ENCODE results near the gene SPTLC3. TPM values are rescaled to one million over a fixed set of nuclear protein-coding genes. Genes with fewer than 3 reads are reported as not detected.
A peak's percentile ranks its signal among the peaks of the same experiment; 100 is the strongest.

Gene SPTLC3
- polyA plus RNA-seq, 1 donor, result 42.0 TPM

DNA sequence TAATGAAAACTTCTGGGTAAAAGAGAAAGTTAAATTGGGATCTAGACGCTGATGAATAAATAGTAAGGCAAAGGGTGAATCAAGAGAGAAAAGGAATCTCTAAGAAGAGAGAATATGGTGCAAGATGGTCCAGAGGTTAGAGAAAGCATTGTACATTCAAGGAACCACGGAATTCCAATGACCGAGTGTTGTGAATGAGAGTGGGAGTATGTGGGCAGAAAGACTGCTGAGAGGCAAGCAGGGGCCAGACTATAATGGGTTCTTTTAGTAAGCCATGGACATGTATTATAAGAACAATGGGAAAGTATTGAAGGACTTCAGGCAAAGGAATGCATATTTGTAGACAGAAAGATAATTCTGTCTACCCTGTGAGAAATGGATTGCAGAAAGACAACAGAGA, 45.2 kb downstream of the SPTLC3 start:
- 30% methylated on average over 2 of the region's 3 CpGs for WGBS (ENCODE audit: insufficient coverage, low lambda C conversion rate)
- H3K36me3 ChIP-seq (ENCODE audit: control insufficient read depth, insufficient read depth, low read length), result peaks cover 10% of the 10 kb centered on the region
- H3K27ac ChIP-seq (ENCODE audit: low read length), result no peak overlapping the region
- no peak for DNase-seq
- peaks cover 8% of the 10 kb centered on the region for H3K4me1 ChIP-seq (ENCODE audit: control insufficient read depth, insufficient read depth, low read length)
- no peak overlapping the region for H3K4me3 ChIP-seq (ENCODE audit: low read length)
- H3K27me3 ChIP-seq (ENCODE audit: control insufficient read depth, insufficient read depth, low read length), result no peaks in the 10 kb centered on the region
- no peaks in the 10 kb centered on the region for H3K9me3 ChIP-seq (ENCODE audit: control insufficient read depth, low read depth, low read length)

DNA sequence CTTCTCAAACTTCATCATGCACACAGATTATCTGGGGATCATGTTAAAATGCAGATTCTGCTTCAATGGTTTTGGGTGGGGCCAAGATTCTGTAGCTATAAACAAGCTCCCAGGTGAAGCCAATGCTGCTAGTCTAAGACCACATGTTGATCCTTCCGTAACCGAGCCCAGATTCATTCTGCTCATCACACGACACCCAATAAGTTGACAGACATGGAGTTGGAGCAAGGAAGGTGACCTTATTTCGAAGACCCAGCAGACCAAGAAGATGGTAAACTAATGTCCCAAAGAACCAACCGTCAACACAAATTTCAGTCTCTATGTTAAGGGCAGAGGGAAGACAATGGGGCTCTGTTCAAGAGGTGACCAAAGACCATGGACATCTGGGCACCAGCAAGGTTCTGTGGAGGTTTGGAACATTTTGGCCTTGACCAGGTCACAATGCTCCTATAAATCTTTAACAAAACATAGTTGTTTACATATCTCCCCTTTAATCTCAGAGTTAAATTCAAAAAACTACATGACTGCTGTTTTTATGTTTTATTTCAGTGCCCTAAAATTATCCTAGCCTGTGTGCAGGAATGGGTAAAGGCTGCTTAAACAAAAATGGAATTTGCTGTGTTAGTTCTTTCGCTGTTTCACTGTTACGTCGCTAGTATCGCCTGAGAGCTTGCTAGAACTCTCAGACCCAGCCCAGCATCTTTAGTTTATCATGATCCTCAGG, 50.1 kb downstream of the SPTLC3 start:
- Histone ChIP-seq H3K9me3 (ENCODE audit: control insufficient read depth, low read depth, low read length) (no peaks in the 10 kb centered on the region), H3K27me3 (ENCODE audit: control insufficient read depth, insufficient read depth, low read length) (no peaks in the 10 kb centered on the region), H3K27ac (ENCODE audit: low read length) (no peak overlapping the region), H3K4me1 (ENCODE audit: control insufficient read depth, insufficient read depth, low read length) (peaks cover 8% of the 10 kb centered on the region), H3K36me3 (ENCODE audit: control insufficient read depth, insufficient read depth, low read length) (peaks cover 7% of the 10 kb centered on the region), H3K4me3 (ENCODE audit: low read length) (no peak overlapping the region)
- no peak for DNase-seq
- no CpG with 5 or more reads among the region's 9 CpGs for WGBS (ENCODE audit: insufficient coverage, low lambda C conversion rate)

DNA sequence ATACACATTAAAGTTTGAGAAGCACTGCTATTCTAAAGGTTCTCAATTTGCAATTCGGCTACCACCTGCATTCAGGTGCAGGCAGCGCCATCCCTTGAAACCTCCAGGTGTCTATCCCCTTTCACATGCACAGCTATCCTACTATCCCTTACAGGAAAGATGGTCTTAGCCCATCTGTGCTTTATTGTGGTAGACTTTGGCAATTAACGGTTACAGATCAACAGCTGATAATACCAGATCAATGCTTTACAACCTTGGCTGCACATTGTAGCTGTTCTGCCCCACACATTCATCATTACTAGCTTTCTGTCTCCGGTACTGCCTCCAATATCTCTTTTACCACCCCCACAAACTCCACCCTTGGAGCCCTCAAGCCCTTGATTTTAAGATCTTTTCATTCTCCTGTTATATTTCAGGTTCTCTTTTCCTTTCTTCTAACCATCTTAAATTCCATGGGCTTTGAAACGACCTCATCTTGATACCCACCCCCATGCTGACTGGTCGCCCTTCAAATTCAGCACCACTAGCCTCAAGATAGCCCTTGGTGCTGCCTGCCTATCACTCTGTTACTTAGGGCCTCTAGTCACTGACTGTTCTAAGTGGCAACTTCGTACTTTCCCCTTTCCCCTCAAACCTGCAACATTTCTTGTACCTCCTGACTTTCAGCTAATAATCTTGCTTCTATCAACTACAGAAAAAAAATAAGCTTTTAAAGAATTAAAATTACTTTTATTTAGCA, 50.8 kb downstream of the SPTLC3 start:
- peaks cover 8% of the 10 kb centered on the region for H3K4me1 ChIP-seq (ENCODE audit: control insufficient read depth, insufficient read depth, low read length)
- H3K9me3 ChIP-seq (ENCODE audit: control insufficient read depth, low read depth, low read length), result no peaks in the 10 kb centered on the region
- WGBS (ENCODE audit: insufficient coverage, low lambda C conversion rate), result 64% methylated on average over 2 of the region's 7 CpGs
- peaks cover 7% of the 10 kb centered on the region for H3K36me3 ChIP-seq (ENCODE audit: control insufficient read depth, insufficient read depth, low read length)
- H3K27ac ChIP-seq (ENCODE audit: low read length), result no peak overlapping the region
- no peak for DNase-seq
- H3K4me3 ChIP-seq (ENCODE audit: low read length), result no peak overlapping the region
- no peaks in the 10 kb centered on the region for H3K27me3 ChIP-seq (ENCODE audit: control insufficient read depth, insufficient read depth, low read length)

DNA sequence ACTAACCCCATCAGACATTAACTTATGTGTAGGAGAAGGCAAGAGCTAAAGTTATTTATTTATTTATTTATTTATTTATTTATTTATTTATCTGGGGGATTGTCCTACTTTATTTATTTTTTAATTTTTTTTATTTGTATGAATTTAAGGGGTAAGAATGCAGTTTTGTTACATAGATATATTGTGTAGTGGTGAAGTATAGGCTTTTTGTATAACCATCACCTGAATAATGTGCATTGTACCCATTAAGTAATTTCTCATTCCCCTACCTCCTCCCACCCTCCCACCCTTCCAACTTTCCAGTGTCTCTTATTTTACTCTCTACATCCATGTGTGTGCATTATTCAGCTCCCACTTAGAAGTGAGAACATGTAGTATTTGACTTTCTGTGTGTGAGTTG, 51.6 kb downstream of the SPTLC3 start:
- no peak overlapping the region for H3K4me3 ChIP-seq (ENCODE audit: low read length)
- H3K27me3 ChIP-seq (ENCODE audit: control insufficient read depth, insufficient read depth, low read length), result no peaks in the 10 kb centered on the region
- H3K9me3 ChIP-seq (ENCODE audit: control insufficient read depth, low read depth, low read length), result no peaks in the 10 kb centered on the region
- no peak for DNase-seq
- peaks cover 7% of the 10 kb centered on the region for H3K36me3 ChIP-seq (ENCODE audit: control insufficient read depth, insufficient read depth, low read length)
- no peak overlapping the region for H3K27ac ChIP-seq (ENCODE audit: low read length)
- H3K4me1 ChIP-seq (ENCODE audit: control insufficient read depth, insufficient read depth, low read length), result peaks cover 5% of the 10 kb centered on the region

DNA sequence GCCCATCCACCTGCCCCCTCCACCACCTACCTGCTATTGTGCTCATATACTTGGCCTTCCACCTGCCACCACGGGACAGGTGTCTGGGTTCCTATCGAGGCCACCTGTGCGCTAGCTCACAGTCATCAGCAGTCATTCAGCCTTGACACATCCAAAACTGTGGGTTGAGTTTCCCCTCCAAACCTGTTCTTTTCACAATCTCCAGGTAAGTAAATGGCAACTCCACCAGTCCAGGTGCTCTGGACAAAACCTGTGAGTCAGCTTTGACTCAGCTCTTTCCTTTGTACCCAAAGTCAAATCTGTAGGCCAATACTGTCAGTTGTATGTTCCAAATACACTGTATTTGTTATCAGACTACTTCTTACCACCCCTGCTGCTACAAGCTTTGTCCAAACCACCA, 52.6 kb downstream of the SPTLC3 start:
- DNase-seq, result no peak
- no peak overlapping the region for H3K27ac ChIP-seq (ENCODE audit: low read length)
- H3K4me1 ChIP-seq (ENCODE audit: control insufficient read depth, insufficient read depth, low read length), result no peaks in the 10 kb centered on the region
- peaks cover 7% of the 10 kb centered on the region for H3K36me3 ChIP-seq (ENCODE audit: control insufficient read depth, insufficient read depth, low read length)
- H3K9me3 ChIP-seq (ENCODE audit: control insufficient read depth, low read depth, low read length), result peaks cover 5% of the 10 kb centered on the region
- H3K27me3 ChIP-seq (ENCODE audit: control insufficient read depth, insufficient read depth, low read length), result no peaks in the 10 kb centered on the region
- H3K4me3 ChIP-seq (ENCODE audit: low read length), result no peak overlapping the region
- no CpG with 5 or more reads among the region's 3 CpGs for WGBS (ENCODE audit: insufficient coverage, low lambda C conversion rate)

DNA sequence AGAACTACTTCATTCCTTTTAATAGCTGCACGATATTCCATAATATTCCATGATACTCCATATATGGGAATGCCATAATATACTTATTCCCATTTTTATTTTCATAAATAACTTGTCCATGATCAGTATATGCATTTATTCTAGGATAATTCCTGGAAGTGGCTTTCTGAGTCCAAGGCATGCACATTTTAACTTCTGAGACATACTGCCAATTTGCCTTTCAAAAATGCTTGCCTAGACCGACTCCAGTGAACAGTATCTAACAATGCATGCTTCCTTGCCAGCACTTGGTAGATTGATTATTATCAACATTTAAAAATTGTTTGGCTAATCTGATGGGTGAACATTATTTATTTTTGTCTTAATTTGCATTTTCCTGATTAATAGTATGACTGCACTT, 54.0 kb downstream of the SPTLC3 start:
- Histone ChIP-seq H3K4me3 (ENCODE audit: low read length) (no peak overlapping the region), H3K27ac (ENCODE audit: low read length) (no peak overlapping the region), H3K36me3 (ENCODE audit: control insufficient read depth, insufficient read depth, low read length) (peaks cover 7% of the 10 kb centered on the region), H3K27me3 (ENCODE audit: control insufficient read depth, insufficient read depth, low read length) (no peaks in the 10 kb centered on the region), H3K9me3 (ENCODE audit: control insufficient read depth, low read depth, low read length) (peaks cover 7% of the 10 kb centered on the region), H3K4me1 (ENCODE audit: control insufficient read depth, insufficient read depth, low read length) (peaks cover 2% of the 10 kb centered on the region)
- 100% methylated on average over 1 of the region's 2 CpGs for WGBS (ENCODE audit: insufficient coverage, low lambda C conversion rate)
- no peak for DNase-seq

DNA sequence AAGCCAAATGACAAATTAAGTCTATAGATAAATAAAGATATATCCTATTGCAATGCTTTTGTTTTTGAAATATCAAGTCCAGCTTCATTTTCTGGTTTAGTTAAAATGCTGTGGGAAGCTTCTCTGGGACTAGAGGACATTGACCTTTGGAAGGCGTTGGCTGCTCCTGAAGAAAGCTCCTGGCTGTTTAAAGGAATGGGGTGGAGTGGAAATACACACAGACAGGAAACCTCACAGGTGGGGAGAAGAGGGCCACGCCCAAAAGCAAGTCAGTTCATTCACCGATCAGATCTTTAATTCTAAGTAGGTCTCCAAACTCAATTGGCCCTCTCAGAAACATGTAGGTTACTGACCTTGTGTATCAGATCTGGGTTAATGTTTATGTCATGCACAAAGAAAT, 59.6 kb downstream of the SPTLC3 start:
- WGBS (ENCODE audit: insufficient coverage, low lambda C conversion rate), result 40% methylated on average over 1 of the region's 3 CpGs
- DNase-seq, result peak; percentile 84 to 91
- Histone ChIP-seq H3K27ac (ENCODE audit: low read length) (peak overlapping the region; percentile 67), H3K4me1 (ENCODE audit: control insufficient read depth, insufficient read depth, low read length) (peaks cover 4% of the 10 kb centered on the region), H3K36me3 (ENCODE audit: control insufficient read depth, insufficient read depth, low read length) (no peaks in the 10 kb centered on the region), H3K4me3 (ENCODE audit: low read length) (no peak overlapping the region), H3K27me3 (ENCODE audit: control insufficient read depth, insufficient read depth, low read length) (no peaks in the 10 kb centered on the region), H3K9me3 (ENCODE audit: control insufficient read depth, low read depth, low read length) (peaks cover 7% of the 10 kb centered on the region)

DNA sequence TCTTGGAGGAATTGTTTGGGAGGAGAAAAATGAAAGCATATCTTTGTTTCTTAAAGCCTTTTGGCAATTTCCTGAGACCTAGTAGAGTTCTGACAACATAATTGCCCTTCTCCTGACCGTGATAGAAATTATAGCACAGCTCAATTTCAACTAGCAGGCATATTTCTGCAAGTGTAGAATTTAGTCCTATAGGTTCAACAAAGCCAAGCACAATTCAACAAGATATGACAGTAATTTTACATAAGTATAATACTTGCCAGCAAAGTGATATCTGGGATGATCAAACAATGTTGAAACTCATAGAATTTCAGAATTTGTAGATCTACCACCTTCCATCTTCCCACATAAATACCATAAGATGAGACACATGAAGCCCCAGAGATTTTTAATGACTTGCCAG, 73.1 kb downstream of the SPTLC3 start:
- WGBS (ENCODE audit: insufficient coverage, low lambda C conversion rate), result no CpG with 5 or more reads among the region's 1 CpG
- Histone ChIP-seq H3K9me3 (ENCODE audit: control insufficient read depth, low read depth, low read length) (no peaks in the 10 kb centered on the region), H3K4me1 (ENCODE audit: control insufficient read depth, insufficient read depth, low read length) (peaks cover 5% of the 10 kb centered on the region), H3K36me3 (ENCODE audit: control insufficient read depth, insufficient read depth, low read length) (peaks cover 9% of the 10 kb centered on the region), H3K4me3 (ENCODE audit: low read length) (no peak overlapping the region), H3K27me3 (ENCODE audit: control insufficient read depth, insufficient read depth, low read length) (no peaks in the 10 kb centered on the region), H3K27ac (ENCODE audit: low read length) (no peak overlapping the region)
- no peak for DNase-seq

DNA sequence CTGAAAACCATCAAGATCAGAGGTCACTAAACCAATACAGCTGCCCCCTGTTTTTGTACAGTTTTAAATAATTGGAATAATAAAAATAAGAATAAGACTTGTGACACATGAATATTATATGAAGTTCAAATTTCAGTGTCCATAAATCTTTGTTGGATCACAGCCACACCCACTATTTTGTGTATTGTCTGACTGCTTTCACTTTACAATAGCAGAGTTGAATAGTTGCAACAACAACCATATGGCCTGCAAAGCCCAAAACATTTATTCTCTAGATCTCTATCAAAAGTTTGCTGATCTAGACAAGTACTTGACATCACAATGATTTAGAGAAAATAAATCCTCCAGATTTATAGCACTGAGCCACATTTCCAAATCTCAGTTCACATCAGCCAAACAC, 73.6 kb downstream of the SPTLC3 start:
- Histone ChIP-seq H3K27ac (ENCODE audit: low read length) (no peak overlapping the region), H3K36me3 (ENCODE audit: control insufficient read depth, insufficient read depth, low read length) (peaks cover 11% of the 10 kb centered on the region), H3K4me1 (ENCODE audit: control insufficient read depth, insufficient read depth, low read length) (peaks cover 5% of the 10 kb centered on the region), H3K27me3 (ENCODE audit: control insufficient read depth, insufficient read depth, low read length) (no peaks in the 10 kb centered on the region), H3K4me3 (ENCODE audit: low read length) (no peak overlapping the region), H3K9me3 (ENCODE audit: control insufficient read depth, low read depth, low read length) (no peaks in the 10 kb centered on the region)
- no peak for DNase-seq

DNA sequence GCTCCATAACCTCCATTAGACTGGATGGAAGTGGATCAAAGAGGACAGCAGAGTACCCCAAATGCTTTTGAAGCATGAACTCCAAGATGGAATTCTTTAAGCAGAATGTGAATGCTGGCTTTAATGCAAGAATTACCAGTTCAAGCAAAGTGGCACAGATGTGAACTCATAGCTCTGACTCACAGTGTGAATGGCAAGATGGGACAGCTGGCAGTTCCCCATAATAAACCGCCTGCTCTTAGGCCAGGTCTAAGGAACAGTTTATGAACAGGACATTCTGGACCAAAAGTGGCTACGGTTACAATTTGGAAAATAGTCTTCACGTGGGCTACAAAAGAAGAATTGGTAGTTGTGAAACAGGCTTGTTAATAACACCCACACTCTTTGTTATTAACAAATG, 76.5 kb downstream of the SPTLC3 start:
- DNase-seq, result no peak
- Histone ChIP-seq H3K36me3 (ENCODE audit: control insufficient read depth, insufficient read depth, low read length) (peaks cover 9% of the 10 kb centered on the region), H3K4me3 (ENCODE audit: low read length) (no peak overlapping the region), H3K4me1 (ENCODE audit: control insufficient read depth, insufficient read depth, low read length) (peaks cover 8% of the 10 kb centered on the region), H3K27ac (ENCODE audit: low read length) (no peak overlapping the region), H3K9me3 (ENCODE audit: control insufficient read depth, low read depth, low read length) (no peaks in the 10 kb centered on the region), H3K27me3 (ENCODE audit: control insufficient read depth, insufficient read depth, low read length) (no peaks in the 10 kb centered on the region)
- no CpG with 5 or more reads among the region's 3 CpGs for WGBS (ENCODE audit: insufficient coverage, low lambda C conversion rate)

All from large intestine (tissue), 3 donors.